GM19395 (cell line): Measurements from ENCODE around the gene RFC2.

Experiments
- ATAC-seq: cut with Tn5 transposase; IDR thresholded peaks from one replicate; pipeline ENCODE4 v1.9.1; 2021; ENCODE audit warnings: mild to moderate bottlenecking, moderate library complexity; ENCODE audit not compliant: unreplicated experiment

Gene RFC2

DNA sequence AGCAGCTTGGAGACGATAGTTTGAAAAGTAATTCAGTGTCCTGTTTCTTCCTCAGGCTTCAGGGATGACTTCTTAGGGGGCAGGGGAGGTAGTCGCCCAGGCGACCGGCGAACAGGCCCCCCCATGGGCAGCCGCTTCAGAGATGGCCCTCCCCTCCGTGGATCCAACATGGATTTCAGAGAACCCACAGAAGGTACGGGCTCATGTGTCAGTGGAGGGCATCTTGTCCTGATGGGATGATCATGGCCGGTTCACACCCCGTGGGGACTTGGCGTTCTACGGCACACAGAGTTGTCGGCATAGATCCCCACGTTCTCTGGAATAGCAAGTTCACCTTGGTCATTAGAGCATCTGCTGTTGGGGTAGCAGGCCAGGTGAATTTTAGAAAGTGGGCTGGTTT is 59.5 kb downstream of the RFC2 start:
- ATAC-seq = no peak

DNA sequence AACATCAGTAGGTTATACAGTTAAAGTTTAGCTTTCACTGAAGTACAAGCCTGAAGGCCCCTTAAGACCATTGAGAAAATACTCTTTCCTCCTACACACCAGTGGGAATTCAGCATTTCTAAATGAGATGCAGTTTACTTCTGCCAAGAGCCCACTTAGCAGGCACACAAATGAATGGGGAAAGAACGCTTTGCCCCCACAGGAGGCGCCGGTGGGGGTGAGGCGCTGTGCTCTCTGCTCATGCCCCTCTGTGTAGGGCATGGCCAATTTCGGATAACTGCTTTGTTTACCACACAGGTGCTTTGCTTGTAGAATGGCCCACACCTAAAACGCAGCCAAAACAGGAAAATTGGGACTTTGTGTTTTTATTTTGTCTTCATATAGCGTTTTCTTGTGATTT is 60.3 kb downstream of the RFC2 start:
- no peak for ATAC-seq

DNA sequence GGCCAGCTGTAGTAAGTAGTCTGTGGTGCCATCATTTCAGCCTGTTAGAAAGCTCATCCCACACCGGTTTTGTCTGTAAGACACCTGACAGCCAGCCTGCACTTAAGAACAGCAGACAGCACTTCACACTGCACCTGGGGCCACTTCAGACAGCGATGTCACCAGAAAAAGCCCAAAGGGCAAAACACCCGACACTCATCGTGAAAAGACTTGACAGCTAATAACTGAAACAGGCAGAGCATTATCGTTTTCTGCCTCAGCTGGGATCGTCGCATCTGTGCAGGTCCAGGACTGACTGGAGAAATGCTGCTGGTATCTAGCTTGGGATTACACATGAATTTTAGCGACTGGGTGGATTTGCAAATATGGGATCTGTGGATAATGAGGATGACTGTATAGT is 61.1 kb downstream of the RFC2 start:
- ATAC-seq = no peak

DNA sequence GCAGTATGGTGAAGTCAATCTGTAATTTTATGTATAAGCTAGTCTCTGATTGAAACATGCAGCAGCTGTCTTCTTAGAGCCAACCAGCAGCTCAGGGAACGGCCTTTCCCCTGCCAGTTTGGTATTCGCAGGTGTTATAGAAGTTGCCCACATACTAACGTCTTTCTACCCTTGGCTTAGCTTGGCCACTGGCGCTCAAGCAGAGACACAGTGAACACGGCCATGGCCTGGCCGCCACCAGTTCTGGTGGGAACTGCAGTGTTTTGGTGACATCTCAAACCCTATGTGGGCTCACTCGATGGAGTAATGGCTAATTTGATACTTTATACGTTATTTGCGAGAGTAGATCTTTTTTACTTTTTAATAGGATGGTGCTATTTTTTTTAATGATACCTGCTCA is 63.0 kb downstream of the RFC2 start:
- no peak for ATAC-seq

DNA sequence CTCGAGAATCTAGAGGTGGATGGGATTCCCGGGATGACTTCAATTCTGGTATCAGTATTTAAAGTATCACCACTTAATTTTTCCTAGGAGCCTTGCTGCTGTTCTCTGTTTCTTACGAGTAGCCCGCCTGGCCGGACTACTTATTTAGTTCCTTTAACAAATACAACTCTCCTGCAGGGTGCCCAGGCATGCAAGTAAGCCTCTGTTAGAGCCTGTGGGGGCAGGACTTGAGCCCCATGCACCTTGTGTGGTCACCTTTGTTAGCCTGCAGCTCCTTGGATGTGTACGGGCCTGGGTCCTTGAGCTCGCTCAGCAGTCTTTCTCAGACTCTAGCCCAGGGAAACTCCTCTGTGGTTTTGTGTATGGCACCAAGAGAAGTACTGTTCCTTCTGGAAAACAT is 63.9 kb downstream of the RFC2 start:
- ATAC-seq = no peak

DNA sequence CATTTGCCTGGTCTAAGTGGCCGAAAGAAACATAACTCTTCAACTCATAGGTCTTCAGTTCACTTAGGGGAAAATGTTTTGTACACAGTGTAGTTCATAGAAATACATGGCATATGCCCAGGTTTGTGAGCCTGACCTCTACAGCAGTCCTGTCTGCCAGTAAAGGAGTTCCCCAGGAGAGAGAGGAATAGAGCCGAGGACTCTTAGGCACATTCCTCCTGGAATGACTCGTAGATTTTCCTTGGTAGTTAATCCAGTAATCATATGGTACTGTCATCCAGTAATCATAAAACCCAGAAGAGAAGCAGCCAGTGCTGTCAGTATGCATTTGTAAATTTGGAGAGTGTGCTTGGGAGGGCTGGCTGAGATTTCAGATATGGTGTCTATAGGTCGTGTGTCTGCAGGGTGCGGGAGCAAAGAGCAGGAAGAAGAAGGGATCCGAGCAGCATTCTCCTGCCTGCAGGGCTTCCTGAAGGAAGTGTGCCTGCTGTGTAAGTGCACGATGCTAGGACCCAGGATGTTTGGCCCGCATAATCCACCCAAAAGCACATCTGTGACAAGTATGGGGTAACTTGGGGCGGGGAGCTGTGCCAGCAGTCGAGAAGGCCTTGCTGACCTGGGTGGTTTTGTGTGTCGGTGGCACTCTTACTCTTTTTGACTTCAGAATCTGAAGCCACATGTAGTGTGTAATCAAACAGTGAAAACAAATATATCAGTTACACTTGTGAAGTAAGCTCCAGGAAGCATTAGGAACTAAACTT is 66.1 kb downstream of the RFC2 start:
- no peak for ATAC-seq

DNA sequence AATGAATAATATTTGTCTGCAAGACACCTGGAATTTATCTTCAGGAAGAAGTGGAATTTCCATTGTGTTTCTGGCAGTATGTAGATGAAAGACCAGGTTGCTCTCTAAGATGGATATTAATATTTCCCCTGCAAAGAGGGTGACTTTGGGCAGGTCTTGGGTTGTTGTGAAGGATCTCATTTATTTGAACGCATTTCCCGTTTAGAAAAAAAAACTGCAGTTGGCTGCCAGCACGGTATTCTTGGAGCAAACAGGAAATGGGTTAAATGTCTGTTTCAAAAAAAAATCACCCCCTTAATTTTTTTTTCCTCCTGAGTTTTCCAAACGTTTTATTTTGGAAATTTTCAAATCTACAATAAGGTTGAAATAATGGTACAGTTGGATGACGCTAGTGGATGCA is 68.6 kb downstream of the RFC2 start:
- ATAC-seq = no peak

DNA sequence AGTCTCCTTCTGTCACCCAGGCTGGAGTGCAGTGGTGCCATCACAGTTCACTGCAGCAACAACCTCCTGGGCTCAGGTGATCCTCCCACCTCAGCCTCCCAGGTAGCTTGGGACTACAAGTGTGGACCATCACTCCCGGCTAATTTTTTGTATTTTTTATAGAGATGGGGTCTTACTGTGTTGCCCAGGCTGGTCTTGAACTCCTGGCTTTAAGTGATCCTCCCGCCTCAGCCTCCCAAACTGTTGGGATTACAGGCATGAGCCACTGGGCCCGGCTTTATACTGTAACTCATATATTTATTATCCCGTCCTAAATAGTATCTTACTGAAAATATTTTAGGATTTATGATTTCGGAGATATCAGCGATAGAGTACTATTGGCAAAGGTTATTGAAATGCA is 69.2 kb downstream of the RFC2 start:
- ATAC-seq = no peak

DNA sequence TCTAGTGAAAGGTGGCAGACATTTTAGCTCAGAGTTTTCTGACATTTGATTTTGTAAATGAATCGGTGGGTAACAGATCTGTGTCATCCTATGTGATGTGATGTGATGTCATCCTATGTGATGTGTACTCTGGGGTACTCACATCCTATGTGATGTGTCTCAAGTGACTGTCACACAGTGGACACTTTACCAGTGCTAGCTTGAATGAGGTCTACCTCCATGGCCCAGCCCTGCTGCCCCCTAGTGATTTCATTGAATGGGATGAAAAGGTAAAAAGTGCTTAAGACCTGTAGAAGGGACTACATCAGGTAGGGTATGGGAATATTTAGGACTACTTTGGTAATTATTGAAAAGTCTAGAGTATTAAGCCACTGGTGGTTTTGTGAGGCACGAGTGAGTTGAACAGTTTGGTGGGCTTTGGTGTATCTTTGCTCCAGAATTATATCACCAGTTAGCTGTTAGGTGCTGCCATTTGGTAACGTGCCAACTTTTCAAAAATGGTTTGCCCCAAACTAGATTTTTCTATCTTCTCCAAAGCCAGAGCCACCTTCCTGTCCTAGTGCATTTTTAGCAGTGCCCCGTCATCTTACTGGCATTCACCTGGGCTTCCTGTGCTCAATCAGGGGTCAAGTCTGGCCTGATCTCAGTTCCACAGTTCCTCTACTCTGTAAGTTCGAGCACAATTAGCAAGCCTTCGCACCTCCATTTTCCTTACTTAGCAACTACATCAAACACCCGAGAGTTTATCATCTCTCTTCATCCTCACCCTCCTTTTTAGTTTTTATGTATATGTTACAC is 70.3 kb downstream of the RFC2 start:
- ATAC-seq = no peak

DNA sequence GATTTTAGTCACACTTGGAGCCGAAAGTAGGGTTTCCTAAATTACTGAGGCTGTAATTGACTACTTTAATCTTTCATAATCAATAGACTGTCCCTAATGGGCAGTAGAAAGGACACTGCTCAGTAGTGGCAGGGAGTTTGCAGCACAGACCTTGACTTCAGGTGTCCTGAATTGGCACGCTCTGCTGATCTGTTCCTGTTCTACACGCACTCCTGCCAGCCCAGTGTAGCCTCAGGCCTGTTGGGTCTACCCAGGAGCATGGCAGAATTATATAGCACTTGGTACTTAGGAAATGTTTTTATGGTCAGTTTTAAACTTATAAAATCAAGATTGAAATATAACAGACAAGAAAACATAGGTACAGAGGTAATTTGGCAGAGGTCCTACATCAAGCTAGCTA is 71.1 kb downstream of the RFC2 start:
- ATAC-seq = no peak

DNA sequence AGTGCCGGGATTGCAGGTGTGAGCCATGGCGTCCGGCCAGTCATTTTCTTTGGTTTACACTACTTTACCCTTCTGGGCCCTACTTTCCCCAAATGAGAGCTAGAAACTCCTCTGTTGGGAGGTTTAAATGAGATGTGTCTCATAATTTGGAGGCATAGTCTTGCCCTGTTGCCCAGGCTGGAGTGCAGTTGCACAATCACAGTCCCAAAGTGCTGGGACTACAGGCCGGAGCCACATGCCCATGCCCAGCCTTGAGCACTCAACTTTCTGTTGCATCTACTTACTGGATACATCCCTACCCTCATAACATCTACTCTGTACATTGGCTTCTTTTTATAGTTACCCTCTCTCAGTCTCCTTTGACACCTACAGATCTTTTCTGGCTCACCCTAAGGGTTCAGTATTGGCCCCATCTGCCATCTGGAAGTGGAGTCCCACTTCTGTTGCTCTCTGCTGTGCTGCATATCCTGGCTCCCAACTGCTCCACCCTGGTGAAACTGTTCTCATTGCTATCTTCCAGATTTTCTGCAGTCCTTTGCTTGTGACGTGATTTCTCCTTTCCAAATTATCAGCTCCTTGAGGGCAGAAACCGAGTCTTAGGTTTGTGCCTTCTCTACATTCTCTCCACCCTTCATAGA is 71.6 kb downstream of the RFC2 start:
- no peak for ATAC-seq

DNA sequence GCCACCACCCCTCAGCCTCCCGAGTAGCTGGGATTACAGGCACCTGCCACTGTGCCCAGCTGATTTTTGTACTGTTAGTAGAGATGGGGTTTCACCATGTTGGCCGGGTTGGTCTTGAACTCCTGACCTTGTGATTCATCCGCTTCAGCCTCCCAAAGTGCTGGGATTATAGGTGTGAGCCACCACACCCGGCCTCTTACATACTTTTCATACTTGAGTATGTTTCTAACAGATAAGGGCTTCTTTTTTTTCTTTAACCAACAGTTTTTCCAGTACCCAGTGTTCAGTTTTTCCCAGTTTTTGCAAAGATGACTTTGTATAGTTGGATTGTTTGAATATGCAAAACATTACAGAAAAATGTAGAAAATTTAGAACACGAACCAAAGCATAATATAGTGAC is 72.4 kb downstream of the RFC2 start:
- ATAC-seq = no peak
